ENCODE data around the gene DOCK1.

DNA sequence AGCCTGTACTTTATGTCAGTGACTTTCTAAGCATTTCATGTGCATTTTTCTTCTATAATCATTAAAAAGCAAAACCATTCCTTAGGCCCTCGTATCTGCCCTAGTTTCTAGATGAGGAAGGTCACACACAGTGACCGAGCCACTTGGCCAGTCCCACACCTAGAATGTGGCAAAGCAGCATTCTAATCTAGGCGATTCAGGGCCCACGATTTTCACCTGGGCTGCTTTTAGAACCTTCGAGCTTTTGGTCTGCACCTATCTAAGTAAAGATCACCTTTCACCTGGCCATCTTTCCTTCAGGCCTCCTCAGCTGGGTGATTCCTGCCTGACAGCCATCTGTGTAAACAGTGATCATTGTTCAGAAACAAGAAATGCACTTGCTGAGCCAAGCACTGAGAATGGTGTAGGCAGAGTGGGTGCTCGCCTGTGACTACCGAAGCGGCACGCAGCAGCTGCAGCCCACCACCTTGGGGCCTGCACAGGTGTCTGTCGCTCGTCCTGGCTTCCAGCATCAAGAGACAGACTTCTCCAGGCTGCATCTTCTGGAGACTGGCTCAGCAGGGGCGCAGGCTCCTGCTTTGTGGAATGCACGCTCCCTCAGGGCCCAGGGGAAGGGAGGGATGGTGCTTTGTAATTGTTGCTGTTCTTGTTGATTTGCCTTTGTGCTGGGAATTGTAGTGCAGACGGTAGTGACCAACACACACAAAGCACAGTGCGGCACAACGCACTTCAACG, 440.2 kb downstream of the DOCK1 start:
- TF ChIP-seq CTCF (conservative IDR thresholded peaks at IDR 0.05; ENCODE audit: low read length) (no peak), EZH2phosphoT487 (IDR thresholded peaks at IDR 0.05; ENCODE audit: borderline replicate concordance) (no peak)
